Measurements from ENCODE around the gene PRPF19.

- TF ChIP-seq CTCF (IDR thresholded peaks at IDR 0.05; ENCODE audit: insufficient read depth, low read length, poor library complexity, severe bottlenecking): no peak
- TF ChIP-seq EZH2phosphoT487 (conservative IDR thresholded peaks at IDR 0.05; ENCODE audit: low read length): no peak
Measured at GRCh38 chr11:60919956-60920355, 13.6 kb upstream of the PRPF19 start.

All from SU-DHL-6 (cell line).